Coronary artery (tissue), 2 donors: Measurements from ENCODE around the gene S100P.

Source experiments
- DNase-seq: peaks from one replicate; pipeline ENCODE4 v3.0.0-alpha.2; 2017; ENCODE audit warnings: low spot score
- H3K27ac ChIP-seq, 2 donors: fragments of 200-600 bp; sonication (generic); one replicate each; pipeline ENCODE4 v1.5.1; 2016 to 2019
- H3K4me3 ChIP-seq: fragments of 200-600 bp; sonication (generic); 2 replicates; pipeline ENCODE4 v1.5.1; 2016; ENCODE audit warnings: mild to moderate bottlenecking, moderate library complexity
- TF ChIP-seq, protein P1 (sequence below): fragments of 200-600 bp; sonication (generic); IDR thresholded peaks from one replicate; pipeline ENCODE4 v1.5.1; 2019; ENCODE audit warnings: antibody characterized with exemption

Gene S100P

GRCh38 chr4:6699903-6700302 is 6.2 kb downstream of the S100P start:
- DNase-seq, result no peak
- no peak overlapping the region for H3K4me3 ChIP-seq
- TF ChIP-seq, protein P1, sequence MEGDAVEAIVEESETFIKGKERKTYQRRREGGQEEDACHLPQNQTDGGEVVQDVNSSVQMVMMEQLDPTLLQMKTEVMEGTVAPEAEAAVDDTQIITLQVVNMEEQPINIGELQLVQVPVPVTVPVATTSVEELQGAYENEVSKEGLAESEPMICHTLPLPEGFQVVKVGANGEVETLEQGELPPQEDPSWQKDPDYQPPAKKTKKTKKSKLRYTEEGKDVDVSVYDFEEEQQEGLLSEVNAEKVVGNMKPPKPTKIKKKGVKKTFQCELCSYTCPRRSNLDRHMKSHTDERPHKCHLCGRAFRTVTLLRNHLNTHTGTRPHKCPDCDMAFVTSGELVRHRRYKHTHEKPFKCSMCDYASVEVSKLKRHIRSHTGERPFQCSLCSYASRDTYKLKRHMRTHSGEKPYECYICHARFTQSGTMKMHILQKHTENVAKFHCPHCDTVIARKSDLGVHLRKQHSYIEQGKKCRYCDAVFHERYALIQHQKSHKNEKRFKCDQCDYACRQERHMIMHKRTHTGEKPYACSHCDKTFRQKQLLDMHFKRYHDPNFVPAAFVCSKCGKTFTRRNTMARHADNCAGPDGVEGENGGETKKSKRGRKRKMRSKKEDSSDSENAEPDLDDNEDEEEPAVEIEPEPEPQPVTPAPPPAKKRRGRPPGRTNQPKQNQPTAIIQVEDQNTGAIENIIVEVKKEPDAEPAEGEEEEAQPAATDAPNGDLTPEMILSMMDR, result no peak
- H3K27ac ChIP-seq, result no peak overlapping the region

DNA sequence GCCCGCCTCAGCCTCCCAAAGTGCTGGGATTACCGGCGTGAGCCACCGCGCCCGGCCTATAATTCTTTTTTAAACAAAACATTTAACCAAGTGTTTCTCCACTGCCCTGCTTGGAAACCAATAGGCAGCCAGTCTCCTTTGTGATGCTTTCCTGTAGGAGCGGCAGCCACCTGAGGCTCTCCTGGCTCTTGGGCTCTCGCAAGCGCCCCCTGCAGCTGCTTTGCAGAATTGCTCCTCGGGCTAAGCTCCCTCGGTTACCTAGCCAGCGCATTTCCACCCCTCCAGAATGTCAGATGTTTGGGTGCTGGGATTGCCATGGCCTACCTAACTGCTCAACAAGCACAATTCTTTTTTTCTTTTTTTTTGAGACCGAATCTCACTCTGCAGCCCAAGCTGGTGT is 7.7 kb downstream of the S100P start:
- TF ChIP-seq, protein P1, result no peak
- no peak overlapping the region for H3K27ac ChIP-seq
- no peak for DNase-seq
- H3K4me3 ChIP-seq, result no peak overlapping the region

GRCh38 chr4:6702761-6703160 is 9.1 kb downstream of the S100P start:
- DNase-seq, result no peak
- no peak overlapping the region for H3K27ac ChIP-seq
- no peak overlapping the region for H3K4me3 ChIP-seq
- TF ChIP-seq, protein P1, result no peak

DNA sequence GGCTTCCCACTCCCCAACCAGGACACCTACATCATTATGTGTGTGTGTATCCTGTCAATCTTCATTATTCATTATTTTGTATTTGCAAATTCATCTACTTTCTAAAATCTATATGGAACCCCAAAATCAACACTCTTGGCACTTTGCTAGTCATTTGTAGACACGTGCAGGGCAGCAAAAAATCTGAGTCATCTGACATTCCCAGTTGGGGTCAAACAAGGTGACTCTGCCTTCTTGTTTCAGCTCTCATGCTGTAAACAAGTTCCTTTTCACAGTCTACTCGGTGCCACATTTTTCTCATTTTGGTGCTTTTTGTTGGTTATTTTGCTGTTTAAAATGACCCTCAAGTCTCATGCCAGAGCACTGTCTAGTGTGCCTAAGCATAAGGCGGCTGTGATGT is 10.1 kb downstream of the S100P start:
- no peak for DNase-seq
- H3K4me3 ChIP-seq, result no peak overlapping the region
- H3K27ac ChIP-seq, result no peak overlapping the region
- TF ChIP-seq, protein P1, result no peak

DNA sequence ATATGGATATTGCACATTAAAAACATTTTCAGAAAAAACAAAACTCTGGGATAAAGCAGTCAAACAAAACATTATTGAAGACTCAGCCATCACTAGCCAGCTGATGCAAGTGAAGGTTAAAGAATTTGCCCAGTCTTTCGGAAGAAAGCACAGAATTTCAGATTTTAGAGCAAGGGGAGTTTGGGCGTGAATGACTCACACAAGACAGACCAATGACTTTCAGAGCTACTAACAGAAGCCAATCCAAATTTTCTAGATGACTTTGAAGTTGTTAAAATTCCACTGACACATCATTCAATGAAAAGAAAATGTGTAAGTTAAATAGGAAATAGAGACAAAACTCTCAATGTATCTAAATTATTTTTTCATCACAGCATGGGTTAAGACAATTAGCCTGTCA is 12.0 kb downstream of the S100P start:
- no peak for DNase-seq
- no peak overlapping the region for H3K4me3 ChIP-seq
- H3K27ac ChIP-seq, result no peak overlapping the region
- TF ChIP-seq, protein P1, result no peak

GRCh38 chr4:6706173-6706572 is 12.5 kb downstream of the S100P start:
- no peak for DNase-seq
- Histone ChIP-seq H3K27ac (no peak overlapping the region), H3K4me3 (no peak overlapping the region)
- TF ChIP-seq, protein P1, result no peak

- peak within 1 kb of the TSS; percentile 79 for H3K4me3 ChIP-seq
- peak; percentile 94 for DNase-seq
- H3K27ac ChIP-seq, result peak within 1 kb of the TSS; percentile 76 to 86
- TF ChIP-seq, protein P1, result no peak
Observed at GRCh38 chr4:6709230-6710114, 15.8 kb downstream of the S100P start, which contains the start of gene MRFAP1L1. Gene MRFAP1L1 (minus strand): TSS chr4:6709865. CDS start chr4:6709629, 236 bp downstream.
